ENCODE measurements around the gene ARHGAP24.

GRCh38 chr4:85571008-85571407 lies 96.1 kb downstream of the ARHGAP24 start:
- TF ChIP-seq NFIC (IDR thresholded peaks at IDR 0.05), result no peak
- TF ChIP-seq EP300 (IDR thresholded peaks at IDR 0.05; ENCODE audit: borderline replicate concordance), result no peak
